RWPE2 (cell line): ENCODE measurements around the gene PARP12.

Source experiments
- ATAC-seq: fragments of 200-7000 bp; cut with Tn5 transposase; 3 replicates; pipeline ENCODE4 v1.9.1; 2021; ENCODE audit warnings: low read depth
- DNase-seq: peaks from one replicate; pipeline ENCODE4 v3.0.0-alpha.2; 2020; ENCODE audit warnings: low spot score
- H3K27ac ChIP-seq: fragments of 450-650 bp; 2 replicates; pipeline ENCODE4 v1.5.1; 2017; ENCODE audit warnings: mild to moderate bottlenecking; ENCODE audit not compliant: poor library complexity, severe bottlenecking
- H3K27me3 ChIP-seq: fragments of 250-450 bp; sonication (Bioruptor Pico); 2 replicates; pipeline ENCODE4 v1.5.1; 2021; ENCODE audit warnings: mild to moderate bottlenecking, moderate library complexity; ENCODE audit not compliant: insufficient read depth, poor library complexity, severe bottlenecking
- H3K36me3 ChIP-seq: fragments of 250-450 bp; sonication (Bioruptor Pico); 2 replicates; pipeline ENCODE4 v1.5.1; 2020; ENCODE audit warnings: low read depth, mild to moderate bottlenecking, moderate library complexity
- H3K4me1 ChIP-seq: fragments of 250-450 bp; sonication (Bioruptor Pico); 2 replicates; pipeline ENCODE4 v1.5.1; 2021; ENCODE audit warnings: mild to moderate bottlenecking, moderate library complexity; ENCODE audit not compliant: insufficient read depth, poor library complexity, severe bottlenecking
- H3K4me3 ChIP-seq: fragments of 250-450 bp; sonication (Bioruptor Pico); 2 replicates; pipeline ENCODE4 v1.5.1; 2021; ENCODE audit warnings: mild to moderate bottlenecking, moderate library complexity; ENCODE audit not compliant: severe bottlenecking
- H3K9me3 ChIP-seq: fragments of 250-450 bp; sonication (Bioruptor Pico); 2 replicates; pipeline ENCODE4 v1.5.1; 2021; ENCODE audit warnings: mild to moderate bottlenecking, moderate library complexity; ENCODE audit not compliant: severe bottlenecking
- TF ChIP-seq, protein P1 (sequence below): fragments of 450-650 bp; IDR thresholded peaks from one replicate; pipeline ENCODE4 v1.5.1; 2017; ENCODE audit warnings: mild to moderate bottlenecking, moderate library complexity; ENCODE audit not compliant: poor library complexity, severe bottlenecking

The PARP12 gene

DNA sequence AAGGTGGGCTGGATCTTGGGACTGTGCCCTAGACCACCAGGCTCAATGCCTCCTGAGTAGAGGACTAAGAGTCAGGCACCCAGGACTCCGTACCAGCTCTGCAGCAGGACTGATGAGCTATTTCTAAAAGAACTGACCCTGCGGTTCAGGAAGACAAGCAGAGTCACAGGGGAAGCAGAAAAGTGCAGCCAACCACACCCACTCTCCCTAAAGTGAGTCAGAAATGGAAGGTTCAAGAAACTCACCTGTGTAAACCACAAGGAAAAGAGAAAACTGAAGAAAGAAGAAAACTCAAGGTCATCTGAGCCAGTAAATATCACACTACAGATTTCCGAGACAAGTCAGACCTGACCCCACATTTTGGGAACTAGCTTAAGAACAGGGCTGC lies 2.5 kb downstream of the PARP12 start:
- TF ChIP-seq, protein P1, sequence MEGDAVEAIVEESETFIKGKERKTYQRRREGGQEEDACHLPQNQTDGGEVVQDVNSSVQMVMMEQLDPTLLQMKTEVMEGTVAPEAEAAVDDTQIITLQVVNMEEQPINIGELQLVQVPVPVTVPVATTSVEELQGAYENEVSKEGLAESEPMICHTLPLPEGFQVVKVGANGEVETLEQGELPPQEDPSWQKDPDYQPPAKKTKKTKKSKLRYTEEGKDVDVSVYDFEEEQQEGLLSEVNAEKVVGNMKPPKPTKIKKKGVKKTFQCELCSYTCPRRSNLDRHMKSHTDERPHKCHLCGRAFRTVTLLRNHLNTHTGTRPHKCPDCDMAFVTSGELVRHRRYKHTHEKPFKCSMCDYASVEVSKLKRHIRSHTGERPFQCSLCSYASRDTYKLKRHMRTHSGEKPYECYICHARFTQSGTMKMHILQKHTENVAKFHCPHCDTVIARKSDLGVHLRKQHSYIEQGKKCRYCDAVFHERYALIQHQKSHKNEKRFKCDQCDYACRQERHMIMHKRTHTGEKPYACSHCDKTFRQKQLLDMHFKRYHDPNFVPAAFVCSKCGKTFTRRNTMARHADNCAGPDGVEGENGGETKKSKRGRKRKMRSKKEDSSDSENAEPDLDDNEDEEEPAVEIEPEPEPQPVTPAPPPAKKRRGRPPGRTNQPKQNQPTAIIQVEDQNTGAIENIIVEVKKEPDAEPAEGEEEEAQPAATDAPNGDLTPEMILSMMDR: no peak
- no peak overlapping the region for H3K4me3 ChIP-seq
- ATAC-seq: peak; percentile 33; the same call in 2 of the 3 replicates
- H3K4me1 ChIP-seq: peaks cover 26% of the 10 kb centered on the region
- peak overlapping the region; percentile 87 for H3K27ac ChIP-seq
- no peaks in the 10 kb centered on the region for H3K27me3 ChIP-seq
- H3K9me3 ChIP-seq: no peaks in the 10 kb centered on the region
- peaks cover 28% of the 10 kb centered on the region for H3K36me3 ChIP-seq
- no peak for DNase-seq

GRCh38 chr7:140059273-140060242 lies 3.2 kb downstream of the PARP12 start:
- H3K4me3 ChIP-seq: no peak overlapping the region
- peak overlapping the region; percentile 87 for H3K27ac ChIP-seq
- TF ChIP-seq, protein P1: no peak
- H3K9me3 ChIP-seq: no peaks in the 10 kb centered on the region
- peaks cover 26% of the 10 kb centered on the region for H3K4me1 ChIP-seq
- no peaks in the 10 kb centered on the region for H3K27me3 ChIP-seq
- DNase-seq: no peak
- peak; percentile 55 for ATAC-seq
- H3K36me3 ChIP-seq: peaks cover 35% of the 10 kb centered on the region

GRCh38 chr7:140058517-140058916 lies 4.2 kb downstream of the PARP12 start:
- TF ChIP-seq, protein P1: no peak
- no peak for ATAC-seq
- DNase-seq: no peak
- Histone ChIP-seq H3K27ac (peak overlapping the region; percentile 87), H3K9me3 (no peaks in the 10 kb centered on the region), H3K27me3 (no peaks in the 10 kb centered on the region), H3K36me3 (peaks cover 45% of the 10 kb centered on the region), H3K4me1 (peaks cover 26% of the 10 kb centered on the region), H3K4me3 (no peak overlapping the region)

DNA sequence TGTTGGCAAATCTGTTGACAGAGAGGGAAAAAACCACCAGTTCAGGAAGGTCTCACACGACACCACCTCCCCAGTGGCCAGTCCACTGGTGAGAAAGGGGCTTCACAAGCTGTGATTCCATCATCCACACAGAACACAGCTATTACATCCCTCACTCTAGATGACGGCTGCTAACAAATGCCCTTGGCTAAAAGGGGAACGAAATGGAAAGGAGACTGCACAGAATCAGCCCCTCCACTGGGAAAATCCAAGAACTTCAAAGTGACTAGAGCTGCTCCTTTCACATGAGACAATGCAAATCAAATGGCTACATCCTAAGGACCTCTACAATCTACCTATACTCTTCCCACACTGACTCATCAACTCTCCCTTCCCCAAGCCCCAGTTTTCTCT lies 5.6 kb downstream of the PARP12 start:
- Histone ChIP-seq H3K36me3 (peaks cover 57% of the 10 kb centered on the region), H3K27ac (no peak overlapping the region), H3K27me3 (no peaks in the 10 kb centered on the region), H3K9me3 (no peaks in the 10 kb centered on the region), H3K4me3 (no peak overlapping the region), H3K4me1 (peaks cover 26% of the 10 kb centered on the region)
- DNase-seq (no peak), ATAC-seq (no peak)
- TF ChIP-seq, protein P1: no peak
